RWPE1 (cell line): ENCODE measurements around the gene MGAT5.

Source experiments
- CTCF ChIA-PET: fragments of 350-600 bp; sonication (Branson Sonifier 250); formaldehyde crosslinking; extraction: SDS; loops from one replicate; lab custom pipeline; 2021; lab: Yijun Ruan, JAX
- POLR2A ChIA-PET: fragments of 400-600 bp; formaldehyde crosslinking; extraction: SDS; loops from one replicate; lab custom pipeline; 2020; ENCODE audit warnings: antibody characterized with exemption; ENCODE audit not compliant: low non-redundant PET; lab: Yijun Ruan, JAX
- DNase-seq: peaks from one replicate; pipeline ENCODE4 v3.0.0; 2012; ENCODE audit warnings: low spot score
- H3K27ac ChIP-seq: fragments of 450-650 bp; 2 replicates; pipeline ENCODE4 v1.5.1; 2017
- CTCF ChIP-seq: fragments of 450-650 bp; conservative IDR thresholded peaks from 2 replicates; pipeline ENCODE4 v1.5.1; 2017; ENCODE audit warnings: low read depth, mild to moderate bottlenecking

The MGAT5 gene

DNA sequence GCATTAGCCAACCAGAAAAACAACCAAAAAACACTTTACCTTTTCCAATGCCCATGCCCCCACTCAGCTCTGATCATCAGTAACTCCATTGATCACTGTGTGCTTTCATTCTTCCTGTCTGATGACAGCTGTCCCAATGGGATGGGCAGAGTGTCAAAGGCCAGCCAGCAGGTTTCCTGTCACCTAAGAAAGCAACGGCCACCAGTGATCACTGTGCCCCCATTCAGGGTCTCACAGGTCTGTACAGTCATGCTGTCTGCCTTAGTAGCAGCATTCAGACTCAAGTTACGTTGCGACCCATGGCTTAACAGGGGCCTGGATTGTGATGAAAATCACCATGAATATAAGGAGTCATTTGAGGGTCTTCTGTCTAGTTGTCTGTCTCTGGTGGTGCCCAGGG, 184.5 kb downstream of the MGAT5 start:
- POLR2A ChIA-PET, result no interaction called here
- H3K27ac ChIP-seq, result no peak overlapping the region
- CTCF ChIA-PET, result interaction anchor here (1.5 kb wide), 1 partner anchor 12 kb away, joined by 6 read pairs; no protein-coding TSS in a partner anchor
- no peak for DNase-seq
- no peak for TF ChIP-seq CTCF

- TF ChIP-seq CTCF, result no peak
- POLR2A ChIA-PET, result no interaction called here
- CTCF ChIA-PET, result interaction anchor here (1.2 kb wide), 1 partner anchor 10 kb away, joined by 3 read pairs; no protein-coding TSS in a partner anchor
- H3K27ac ChIP-seq, result no peak overlapping the region
- DNase-seq, result no peak
These were observed 186.6 kb downstream of the MGAT5 start for GRCh38 chr2:134440336-134440909.

GRCh38 chr2:134441153-134441863, 187.4 kb downstream of the MGAT5 start:
- H3K27ac ChIP-seq, result no peak overlapping the region
- ChIA-PET CTCF (interaction anchor here (1.2 kb wide), 1 partner anchor 9 kb away, joined by 3 read pairs; no protein-coding TSS in a partner anchor), POLR2A (no interaction called here)
- DNase-seq, result no peak
- no peak for TF ChIP-seq CTCF

DNA sequence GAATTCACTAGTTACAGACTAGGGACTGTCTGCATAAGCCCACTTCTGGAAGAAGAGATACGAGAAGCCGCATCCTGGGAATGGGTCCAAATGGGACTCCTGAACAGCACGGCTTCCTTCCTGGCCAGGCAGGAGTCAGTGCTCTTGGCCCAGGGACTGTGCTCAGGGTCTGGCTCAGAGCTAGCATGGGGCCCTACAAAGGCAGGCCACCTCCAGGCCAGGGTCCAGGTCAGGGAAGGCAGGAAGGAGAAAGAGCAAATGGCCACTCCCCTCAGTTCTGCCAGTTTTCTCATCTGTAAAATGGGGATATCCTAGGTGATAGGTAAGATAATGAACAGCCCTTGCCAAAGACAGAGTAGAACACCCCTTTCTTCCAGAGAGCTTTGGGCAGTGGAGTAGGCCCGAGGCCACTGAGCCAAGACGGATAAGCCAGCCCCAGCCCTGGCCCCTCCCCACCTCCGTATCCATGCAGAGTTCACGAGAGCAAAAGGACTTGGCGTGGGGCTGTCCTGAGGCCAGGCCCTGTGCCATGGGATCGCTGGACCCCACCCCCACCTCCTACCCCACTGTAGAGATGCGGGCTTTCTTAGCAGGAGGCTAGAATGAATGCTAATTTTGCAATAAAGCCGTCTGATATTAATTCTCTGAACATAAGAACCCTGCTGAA, 190.1 kb downstream of the MGAT5 start:
- POLR2A ChIA-PET, result no interaction called here
- TF ChIP-seq CTCF, result no peak
- CTCF ChIA-PET, result interaction anchor here (0.6 to 0.7 kb wide), 2 partner anchors 295 to 440 kb away, joined by 3 to 4 read pairs; no protein-coding TSS in a partner anchor
- no peak for DNase-seq
- no peak overlapping the region for H3K27ac ChIP-seq

DNA sequence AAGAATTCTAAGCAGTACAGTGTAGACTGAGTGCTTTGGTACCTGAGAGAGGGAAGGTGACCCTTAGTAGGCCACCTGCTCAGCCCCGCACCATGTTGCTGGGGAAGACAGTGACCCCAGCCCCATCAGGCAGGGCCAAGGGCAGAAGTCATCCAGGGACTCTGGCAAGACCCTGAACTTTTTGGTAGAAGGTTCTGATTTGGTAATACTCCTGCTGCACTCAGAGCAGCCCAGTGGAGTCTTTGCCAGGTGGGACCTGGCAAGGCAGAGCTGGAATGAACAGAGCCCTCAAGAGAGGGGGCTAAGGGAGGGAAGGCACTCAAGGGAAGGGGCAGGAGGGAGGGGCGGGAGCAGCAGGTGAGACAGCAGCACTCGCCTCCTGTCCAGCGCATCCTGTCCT, 191.2 kb downstream of the MGAT5 start:
- ChIA-PET CTCF (no interaction called here), POLR2A (no interaction called here)

More for the DNA sequence above, 191.2 kb downstream of the MGAT5 start:
- DNase-seq, result no peak
- TF ChIP-seq CTCF, result no peak
- no peak overlapping the region for H3K27ac ChIP-seq
